Thyroid gland (tissue), 4 donors: ENCODE measurements around the gene SAXO1.

Experiments
- CTCF ChIP-seq, 6 experiments: fragments of 200-600 bp in 3 of 6; fragments of 450-650 bp in 3 of 6; sonication (generic) in 3 of 6; IDR thresholded peaks; one replicate each; pipeline ENCODE4 v1.5.1; 2016 to 2019; ENCODE audit warnings: antibody characterized with exemption in 6 of 6, mild to moderate bottlenecking in 2 of 6, inconsistent platforms in 1 of 6, moderate library complexity in 1 of 6
- POLR2A ChIP-seq, 2 donors: fragments of 450-650 bp; IDR thresholded peaks; one replicate each; pipeline ENCODE4 v1.6.1; 2017; ENCODE audit warnings: antibody characterized with exemption in 2 of 2, mild to moderate bottlenecking in 2 of 2, moderate library complexity in 1 of 2

- no peak for TF ChIP-seq CTCF (IDR thresholded peaks at IDR 0.05)
- no peak for TF ChIP-seq POLR2A (IDR thresholded peaks at IDR 0.05)
These were observed 56.1 kb downstream of the SAXO1 start for GRCh38 chr9:18976709-18977531.
